Prostate gland (tissue), 2 donors: ENCODE data around the gene ZAR1.

ENCODE experiments used
- CTCF ChIP-seq, 4 experiments: fragments of 200-600 bp in 2 of 4; fragments of 450-650 bp in 2 of 4; sonication (generic) in 2 of 4; IDR thresholded peaks; 1 replicate in 3 of 4; 2 replicates in 1 of 4; pipeline ENCODE4 v1.5.1; 2016 to 2019; ENCODE audit warnings: antibody characterized with exemption in 4 of 4, mild to moderate bottlenecking in 2 of 4, moderate library complexity in 2 of 4
- POLR2A ChIP-seq: fragments of 450-650 bp; IDR thresholded peaks from one replicate; pipeline ENCODE4 v1.6.1; 2016; ENCODE audit warnings: antibody characterized with exemption, mild to moderate bottlenecking

- TF ChIP-seq CTCF (IDR thresholded peaks at IDR 0.05) (no peak), POLR2A (no peak)
Observed at GRCh38 chr4:48461000-48461399, 29.1 kb upstream of the ZAR1 start.
